Skin epidermis (tissue), 12 donors: Measurements from ENCODE around the gene GCC2.
A peak's percentile ranks its signal among the peaks of the same experiment; 100 is the strongest.
"Not testable (repeated sequence)": the region's sequence is repeated elsewhere in the genome, so short reads cannot be mapped to it uniquely, and the experiment has no call there.

Source experiments
- H3K27ac ChIP-seq, 21 experiments: fragments of 200-600 bp; sonication (generic) in 11 of 21; one replicate each; pipeline ENCODE4 v1.5.0; 2020; ENCODE audit warnings: mild to moderate bottlenecking in 3 of 21, inconsistent platforms in 2 of 21, moderate library complexity in 2 of 21
- H3K4me3 ChIP-seq, 7 experiments: fragments of 200-600 bp; sonication (generic) in 2 of 7; one replicate each; pipeline ENCODE4 v1.5.0; 2020; ENCODE audit warnings: inconsistent platforms in 2 of 7, mild to moderate bottlenecking in 2 of 7, moderate library complexity in 1 of 7

Gene GCC2

GRCh38 chr2:108507620-108508019 is 58.6 kb downstream of the GCC2 start:
- H3K4me3 ChIP-seq, H3K27ac ChIP-seq: not testable (repeated sequence)

GRCh38 chr2:108512431-108512830 is 63.4 kb downstream of the GCC2 start:
- not testable (repeated sequence) for H3K4me3 ChIP-seq, H3K27ac ChIP-seq

- not testable (repeated sequence) for H3K4me3 ChIP-seq, H3K27ac ChIP-seq
These were observed 65.5 kb downstream of the GCC2 start for GRCh38 chr2:108514478-108514877.

- H3K4me3 ChIP-seq, result not testable (repeated sequence)
These were observed 75.7 kb downstream of the GCC2 start for GRCh38 chr2:108524688-108525087.

GRCh38 chr2:108525258-108525657 is 76.3 kb downstream of the GCC2 start:
- H3K27ac ChIP-seq, H3K4me3 ChIP-seq: not testable (repeated sequence)

More at GRCh38 chr2:108524688-108525087, 75.7 kb downstream of the GCC2 start:
- H3K27ac ChIP-seq, result not testable (repeated sequence)

GRCh38 chr2:108531674-108532055 is 82.7 kb downstream of the GCC2 start:
- Histone ChIP-seq H3K4me3 (no peak overlapping the region), H3K27ac (peak overlapping the region in 1 of 21 experiments; percentile 35)

- peak within 1 kb of the TSS; percentile 44 to 94 (median 88) for H3K27ac ChIP-seq
These were observed 85.0 kb downstream of the GCC2 start, which contains the start of gene LIMS1 for GRCh38 chr2:108533832-108534583. Gene LIMS1 (plus strand): TSS chr2:108534470. CDS start chr2:108534563, 93 bp downstream.

GRCh38 chr2:108534584-108535356 is 85.8 kb downstream of the GCC2 start:
- H3K27ac ChIP-seq, result peak overlapping the region in 20 of 21 experiments; percentile 59 to 94 (median 85)
- H3K4me3 ChIP-seq, result peak overlapping the region; percentile 57 to 85 (median 68)

More at GRCh38 chr2:108533832-108534583, 85.0 kb downstream of the GCC2 start, which contains the start of gene LIMS1:
- peak within 1 kb of the TSS; percentile 57 to 85 (median 68) for H3K4me3 ChIP-seq

- H3K27ac ChIP-seq, result peak overlapping the region in 14 of 21 experiments; percentile 67 to 94 (median 85)
These were observed 86.3 kb downstream of the GCC2 start for GRCh38 chr2:108535357-108535631.

GRCh38 chr2:108536133-108536780 is 87.3 kb downstream of the GCC2 start:
- no peak overlapping the region for H3K27ac ChIP-seq
- H3K4me3 ChIP-seq, result peak overlapping the region in 1 of 7 experiments; percentile 60

More at GRCh38 chr2:108535357-108535631, 86.3 kb downstream of the GCC2 start:
- peak overlapping the region; percentile 57 to 85 (median 68) for H3K4me3 ChIP-seq

GRCh38 chr2:108536911-108537310 is 87.9 kb downstream of the GCC2 start:
- no peak overlapping the region for H3K27ac ChIP-seq
- no peak overlapping the region for H3K4me3 ChIP-seq

- H3K27ac ChIP-seq, result no peak overlapping the region
- no peak overlapping the region for H3K4me3 ChIP-seq
These were observed 89.1 kb downstream of the GCC2 start for GRCh38 chr2:108538000-108538625.

- Histone ChIP-seq H3K4me3 (no peak overlapping the region), H3K27ac (peak overlapping the region in 9 of 21 experiments; percentile 1 to 68 (median 25))
These were observed 92.4 kb downstream of the GCC2 start for GRCh38 chr2:108541451-108541850.

- Histone ChIP-seq H3K27ac (peak overlapping the region in 6 of 21 experiments; percentile 1 to 68 (median 23)), H3K4me3 (no peak overlapping the region)
These were observed 93.1 kb downstream of the GCC2 start for GRCh38 chr2:108542071-108542470.

- H3K4me3 ChIP-seq, result no peak overlapping the region
- H3K27ac ChIP-seq, result no peak overlapping the region
These were observed 98.6 kb downstream of the GCC2 start for GRCh38 chr2:108547606-108548005.

- H3K4me3 ChIP-seq, result no peak overlapping the region
- no peak overlapping the region for H3K27ac ChIP-seq
These were observed 99.4 kb downstream of the GCC2 start for GRCh38 chr2:108548208-108549003.

GRCh38 chr2:108552566-108552965 is 103.6 kb downstream of the GCC2 start:
- H3K4me3 ChIP-seq, result no peak overlapping the region
- H3K27ac ChIP-seq, result peak overlapping the region in 3 of 21 experiments; percentile 13 to 53 (median 33)

GRCh38 chr2:108553209-108553919 is 104.4 kb downstream of the GCC2 start:
- H3K27ac ChIP-seq, result peak overlapping the region in 9 of 21 experiments; percentile 10 to 54 (median 33)

More at GRCh38 chr2:108553209-108553919, 104.4 kb downstream of the GCC2 start:
- no peak overlapping the region for H3K4me3 ChIP-seq
